GM19438 (cell line): ENCODE data around the gene GFPT2.

Experiments used
- ATAC-seq: cut with Tn5 transposase; IDR thresholded peaks from one replicate; pipeline ENCODE4 v1.9.1; 2021; ENCODE audit warnings: low read depth; ENCODE audit not compliant: unreplicated experiment

Gene GFPT2

DNA sequence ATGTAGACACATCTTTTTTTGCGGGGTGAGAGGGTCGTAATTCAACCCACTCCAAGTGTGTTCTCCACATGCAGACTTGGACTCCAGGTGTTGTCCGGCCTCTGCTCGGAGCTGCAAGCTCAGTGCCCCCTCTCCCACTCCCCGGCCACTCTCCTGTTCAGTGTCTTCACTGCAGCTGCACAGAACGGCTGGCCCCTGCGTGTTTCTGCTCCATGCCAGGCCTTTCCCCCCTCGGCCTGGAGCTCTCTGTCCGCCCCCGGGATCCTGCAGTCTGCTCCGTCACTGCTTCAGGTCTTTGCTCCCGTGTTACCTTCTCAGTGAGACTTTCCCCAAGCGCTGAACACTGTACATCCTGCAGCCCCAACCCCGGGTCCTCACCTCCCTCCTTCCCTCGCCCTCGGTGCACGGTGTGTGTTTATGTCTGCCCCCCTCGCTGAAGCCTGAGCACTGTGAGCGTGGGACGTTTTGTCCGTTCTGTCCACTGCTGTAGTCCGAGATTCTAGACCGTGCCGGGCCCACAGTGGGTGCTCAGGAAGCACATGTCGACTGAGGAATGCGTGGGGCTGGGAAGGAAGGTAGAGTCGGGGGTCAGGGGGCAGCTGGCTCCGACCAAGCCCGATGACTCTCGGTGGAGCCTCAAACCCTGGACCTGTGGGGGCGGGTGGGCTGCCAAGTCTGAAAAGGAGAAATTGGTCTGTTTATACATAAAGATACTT lies 26.4 kb upstream of the GFPT2 start:
- ATAC-seq = no peak

DNA sequence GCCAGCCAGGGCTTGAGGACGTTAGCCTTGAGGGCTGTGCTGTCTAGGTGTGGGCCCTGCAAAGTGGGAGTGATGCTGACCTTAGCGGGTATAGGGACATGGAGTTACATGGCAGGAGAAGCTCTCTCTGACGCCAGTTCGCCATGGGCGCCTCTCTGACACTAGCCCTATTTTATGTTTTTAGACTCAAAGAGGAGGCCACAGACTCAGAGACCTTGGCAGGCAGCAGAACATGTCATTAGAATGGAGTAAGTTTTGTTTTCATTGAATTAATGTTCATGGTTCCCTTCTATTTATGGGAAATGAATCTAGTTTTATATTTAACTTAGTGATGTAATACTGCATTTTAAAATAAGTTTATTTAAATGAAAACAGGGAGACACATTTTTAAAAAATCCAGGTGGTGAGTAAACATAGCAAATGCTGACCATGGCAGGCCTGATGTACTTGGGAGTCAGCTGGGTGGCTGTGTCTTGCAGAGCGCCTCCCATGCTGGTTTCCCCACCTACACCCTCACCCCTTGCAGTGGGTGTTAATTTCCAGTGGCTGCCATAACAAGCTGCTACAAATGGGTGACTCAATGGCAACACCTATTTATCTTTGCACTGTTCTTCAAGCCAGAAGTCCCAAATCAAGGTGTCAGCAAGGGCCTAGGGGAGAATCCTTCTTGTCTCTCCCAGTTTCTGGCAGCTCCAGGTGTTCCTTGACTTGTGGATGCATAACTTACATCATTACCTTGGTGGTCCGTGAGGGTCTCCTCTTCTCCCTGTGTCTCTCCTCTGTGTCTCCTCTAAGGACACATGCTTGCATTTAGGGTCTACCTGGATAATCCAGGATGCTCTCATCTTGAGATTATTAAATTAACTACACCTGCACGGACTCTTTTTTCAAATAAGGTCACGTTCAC lies 25.6 kb upstream of the GFPT2 start:
- no peak for ATAC-seq

DNA sequence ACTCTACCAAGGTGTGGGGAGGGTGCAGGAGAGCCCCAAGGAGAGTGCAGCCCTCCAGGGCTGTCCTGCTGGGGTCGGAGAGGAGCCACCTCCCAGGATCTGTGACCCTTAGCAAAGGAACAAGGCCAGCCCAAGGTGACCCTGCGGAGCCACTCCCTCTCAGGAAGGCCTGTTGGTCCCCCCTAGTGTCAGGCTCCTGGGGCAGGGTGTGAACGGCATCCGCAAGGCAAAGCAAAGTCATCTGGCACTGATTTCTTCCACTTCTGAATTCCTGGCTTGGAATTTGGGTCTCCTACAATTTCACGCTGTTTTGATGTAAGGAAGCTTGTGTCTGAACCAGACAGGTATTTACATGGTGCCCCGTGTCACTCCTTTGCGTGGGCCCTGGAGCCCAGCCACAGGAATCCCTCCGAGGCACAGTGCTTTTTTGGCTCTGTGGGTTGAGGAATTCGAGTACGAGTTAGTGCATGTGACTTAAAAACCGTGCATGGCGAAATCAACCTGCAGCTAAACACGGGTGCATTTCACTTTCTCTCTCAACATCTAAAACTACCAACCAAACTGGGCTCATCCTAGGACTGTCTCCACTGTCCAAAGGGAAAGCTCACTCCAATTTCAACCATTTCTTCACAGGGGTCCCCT lies 24.5 kb upstream of the GFPT2 start:
- ATAC-seq = no peak

DNA sequence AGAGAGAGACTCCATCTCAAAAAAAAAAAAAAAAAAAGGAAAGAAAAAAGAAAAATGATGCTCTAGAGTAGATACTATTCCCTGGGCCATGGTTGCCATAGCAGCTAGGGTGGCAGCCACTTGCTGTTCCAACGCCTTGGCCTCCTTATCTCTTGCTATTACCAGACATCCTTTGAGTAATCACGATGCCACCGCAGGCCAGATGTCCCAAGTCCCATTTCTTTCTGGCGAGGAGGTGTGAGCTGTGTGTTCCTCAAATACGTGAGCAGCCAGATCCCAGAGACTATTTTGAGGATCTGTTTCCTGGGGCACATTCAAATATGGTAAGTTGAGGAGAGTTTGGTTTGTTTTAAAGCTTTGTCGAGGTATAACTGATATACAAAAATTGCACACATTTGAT lies 23.4 kb upstream of the GFPT2 start:
- ATAC-seq = no peak

DNA sequence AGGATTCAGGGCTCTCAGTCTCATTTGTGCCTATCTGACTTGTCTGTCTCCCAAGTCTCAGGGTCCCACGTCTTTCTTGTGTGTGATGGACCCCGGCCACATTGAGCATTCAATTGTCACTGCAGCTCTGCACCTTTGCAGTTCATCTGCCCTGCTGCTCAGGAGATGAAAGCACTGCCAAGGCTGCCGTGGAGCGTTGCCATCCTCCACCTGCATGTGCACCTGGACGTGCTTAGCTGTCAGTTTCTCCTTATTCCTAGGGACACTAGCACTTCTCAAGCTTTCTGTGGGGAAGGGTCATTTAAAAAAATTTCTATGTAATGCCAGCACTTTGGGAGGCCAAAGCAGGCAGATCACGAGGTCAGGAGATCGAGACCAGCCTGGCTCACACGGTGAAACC lies 22.8 kb upstream of the GFPT2 start:
- ATAC-seq = no peak

DNA sequence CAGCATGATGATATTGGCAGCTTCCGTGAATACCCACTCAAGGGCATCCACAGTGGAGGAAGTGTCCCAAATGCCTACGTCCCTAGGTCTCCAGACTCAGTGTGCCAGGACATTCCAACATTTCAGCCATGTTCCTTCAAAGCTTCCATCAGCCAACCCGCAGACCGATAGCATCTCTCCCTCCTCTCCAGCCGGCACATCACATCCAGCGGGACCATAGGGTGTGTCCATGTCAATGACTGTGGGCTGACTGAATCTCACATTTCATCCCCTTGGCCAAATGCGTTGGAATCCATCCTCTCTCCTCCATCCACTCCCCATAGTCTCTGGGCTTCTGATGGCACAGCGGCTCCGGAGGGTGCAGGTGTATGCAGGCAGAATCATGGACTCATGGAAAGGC lies 22.2 kb upstream of the GFPT2 start:
- no peak for ATAC-seq

DNA sequence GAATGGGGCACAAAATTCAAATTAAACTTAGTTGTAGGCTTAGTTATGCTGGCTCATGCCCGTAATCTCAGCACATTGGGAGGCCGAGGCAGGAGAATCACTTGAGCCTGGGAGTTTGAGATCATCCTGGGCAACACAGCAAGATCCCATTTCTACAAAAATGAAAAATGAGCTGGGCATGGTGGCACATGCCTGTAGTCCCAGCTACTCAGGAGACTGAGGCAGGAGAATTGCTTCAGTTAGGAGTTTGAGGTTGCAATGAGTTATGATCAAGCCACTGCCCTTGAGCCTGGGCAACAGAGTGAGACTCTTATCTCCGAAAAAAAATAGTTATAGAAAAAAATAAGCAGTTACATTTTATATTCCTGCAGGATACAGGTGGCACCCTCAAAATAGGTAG lies 20.7 kb upstream of the GFPT2 start:
- no peak for ATAC-seq

GRCh38 chr5:180373454-180373853 lies 20.3 kb upstream of the GFPT2 start:
- no peak for ATAC-seq

- ATAC-seq = no peak
These were observed 18.8 kb upstream of the GFPT2 start for GRCh38 chr5:180371949-180372348.

DNA sequence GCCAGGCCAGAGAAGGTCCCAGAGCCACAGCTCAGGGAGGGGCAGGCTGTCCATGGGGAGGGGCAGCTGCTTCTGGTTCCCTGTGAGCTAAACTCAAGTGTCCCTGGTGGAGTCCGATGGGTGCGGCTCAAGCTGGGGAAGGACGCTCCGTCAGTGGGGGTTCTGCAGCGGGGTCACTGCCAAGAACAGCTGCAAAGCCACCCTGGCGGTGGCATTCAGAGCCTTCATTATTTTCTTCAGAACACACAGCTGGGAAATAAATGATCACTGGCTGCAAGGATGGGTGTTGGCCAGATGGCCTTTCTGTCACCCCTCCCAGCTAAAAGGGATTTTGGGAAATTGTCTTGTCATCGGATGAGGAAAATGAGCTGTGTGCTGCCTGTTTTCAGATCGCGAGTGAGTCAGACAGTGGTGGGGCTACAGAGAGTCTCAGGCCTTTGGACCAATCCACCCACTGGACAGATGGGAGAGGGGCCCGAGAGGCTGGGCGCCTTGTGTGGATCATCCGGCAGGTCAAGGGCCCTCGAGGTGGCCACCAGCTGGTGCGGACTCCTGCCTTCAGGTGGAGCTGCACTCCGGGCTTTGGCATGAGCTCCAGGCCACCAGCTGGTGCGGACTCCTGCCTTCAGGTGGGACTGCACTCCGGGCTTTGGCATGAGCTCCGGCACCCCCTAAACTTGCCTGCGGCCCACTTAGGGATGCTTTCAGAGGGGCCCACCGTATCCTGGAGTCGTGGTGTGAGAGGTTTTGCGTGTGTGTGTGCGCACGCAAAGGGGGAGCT lies 17.9 kb upstream of the GFPT2 start:
- no peak for ATAC-seq

- ATAC-seq = no peak
These were observed 14.9 kb upstream of the GFPT2 start for GRCh38 chr5:180367991-180368390.

- no peak for ATAC-seq
These were observed 14.2 kb upstream of the GFPT2 start for GRCh38 chr5:180367300-180367699.

DNA sequence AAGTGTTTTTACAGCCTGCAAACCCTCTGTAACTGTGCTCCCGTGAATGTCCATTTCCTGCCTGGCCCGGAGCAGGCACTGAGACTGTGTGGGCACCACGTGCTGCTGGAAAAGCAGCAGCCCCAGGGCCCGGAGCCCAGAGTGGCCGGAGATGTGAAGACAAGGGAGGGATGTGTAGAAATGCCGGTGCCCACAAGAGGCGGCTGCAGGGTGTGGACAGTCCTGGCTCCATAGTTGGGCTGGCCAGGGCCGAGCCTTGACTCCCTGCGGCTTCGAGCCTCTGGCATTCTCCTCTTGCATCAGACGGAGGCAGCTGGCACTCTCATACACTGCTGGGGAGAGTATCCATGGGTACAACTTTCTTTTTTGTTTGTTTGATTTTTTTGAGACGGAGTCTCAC lies 13.2 kb upstream of the GFPT2 start:
- no peak for ATAC-seq

- ATAC-seq = no peak
These were observed 12.7 kb upstream of the GFPT2 start for GRCh38 chr5:180365829-180366228.

GRCh38 chr5:180364306-180364856 lies 11.2 kb upstream of the GFPT2 start:
- no peak for ATAC-seq

DNA sequence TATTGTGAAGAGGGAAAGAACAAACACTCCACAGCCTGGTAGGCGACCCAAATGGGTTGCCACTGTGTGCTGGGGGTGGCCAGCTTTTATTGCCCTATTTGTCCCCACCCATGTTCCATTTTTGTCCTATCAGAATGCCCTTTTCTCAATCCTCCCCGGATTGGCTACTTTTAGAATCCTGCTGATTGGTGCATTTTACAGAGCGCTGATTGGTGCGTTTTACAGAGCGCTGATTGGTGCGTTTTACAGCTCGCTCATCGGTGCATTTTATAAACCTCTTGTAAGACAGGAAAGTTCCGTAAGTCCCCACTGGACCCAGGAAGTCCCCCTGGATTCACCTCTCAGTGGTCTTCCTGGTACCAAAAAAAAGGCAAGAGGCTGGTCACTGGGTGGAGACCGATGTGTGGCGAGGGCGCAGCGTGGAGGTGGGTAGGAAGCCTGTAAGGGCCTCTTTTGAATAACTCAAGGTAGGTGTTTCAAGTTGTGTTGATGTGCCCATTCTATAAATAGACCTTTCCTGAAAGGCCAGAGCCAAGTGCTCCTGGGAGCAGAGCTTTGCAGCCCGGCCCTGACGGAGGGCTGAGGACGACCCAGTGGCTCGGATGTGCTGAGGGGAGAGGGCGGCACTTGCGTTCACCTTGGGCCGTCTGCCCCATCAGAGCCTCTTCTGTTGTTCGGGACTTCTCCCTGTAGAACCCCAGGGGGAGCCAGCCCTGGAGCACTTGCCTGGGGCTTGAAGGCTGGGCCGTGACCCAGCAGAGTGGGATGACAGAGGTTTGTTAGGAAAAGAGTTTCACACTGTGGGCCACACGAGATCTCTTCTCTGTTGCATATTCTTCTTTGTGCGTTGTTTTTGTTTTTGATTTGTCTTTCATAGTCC lies 7.2 kb upstream of the GFPT2 start:
- no peak for ATAC-seq

- ATAC-seq = no peak
These were observed 5.6 kb upstream of the GFPT2 start for GRCh38 chr5:180358694-180359093.

GRCh38 chr5:180358179-180358578 lies 5.0 kb upstream of the GFPT2 start:
- no peak for ATAC-seq

DNA sequence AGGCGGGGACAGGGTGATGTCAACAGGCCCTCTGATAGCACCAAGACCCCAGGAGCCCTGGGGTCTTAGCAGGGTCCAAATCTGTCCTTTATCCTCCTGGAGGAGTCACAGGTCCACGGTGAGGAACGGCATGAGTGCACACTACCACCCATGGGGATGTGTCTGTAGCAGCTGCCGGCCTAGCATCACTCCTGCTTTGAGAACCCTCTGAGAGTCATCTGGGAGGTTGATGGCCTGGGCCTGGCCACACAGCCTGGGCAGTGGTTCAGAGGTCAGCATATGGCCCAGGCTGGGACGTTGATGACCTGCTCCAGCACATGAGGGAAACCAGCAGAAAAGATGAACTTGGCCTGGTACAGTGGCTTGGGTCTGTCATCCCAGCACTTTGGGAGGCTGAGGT lies 1.8 kb upstream of the GFPT2 start:
- ATAC-seq = no peak
